ENCODE results near the gene GINS2. TPM values are rescaled to one million over a fixed set of nuclear protein-coding genes. Genes with fewer than 3 reads are reported as not detected.

Gene GINS2
- total RNA-seq, 2 experiments from 2014 or later: 59.9 to 62.9 TPM

GRCh38 chr16:85711982-85712587, 23.3 kb upstream of the GINS2 start:
- Mint-ChIP-seq H3K4me1 (ENCODE audit: low read depth) (peaks cover 9% of the 10 kb centered on the region), H3K36me3 (ENCODE audit: low read depth) (no peaks in the 10 kb centered on the region), H3K27ac (no peak overlapping the region), H3K9me3 (peaks cover 6% of the 10 kb centered on the region), H3K27me3 (no peaks in the 10 kb centered on the region), H3K4me3 (no peak overlapping the region)
- no peak for ATAC-seq
- intact Hi-C loops (cut with micrococcal nuclease): loop anchor here (10.0 kb wide), 1 partner anchor 317 kb away; no protein-coding TSS in a partner anchor
- ChIA-PET CTCF (interaction anchor here (1.0 kb wide), 1 partner anchor 296 kb away, joined by 3 read pairs; no protein-coding TSS in a partner anchor), POLR2A (no interaction called here)
- no peak for TF ChIP-seq CTCF (IDR thresholded peaks at IDR 0.05)
- no peak for DNase-seq

GRCh38 chr16:85710732-85711131, 22.0 kb upstream of the GINS2 start:
- intact Hi-C loops (cut with micrococcal nuclease): loop anchor here (10.0 kb wide), 1 partner anchor 316 kb away; no protein-coding TSS in a partner anchor
- no peaks in the 10 kb centered on the region for H3K27me3 Mint-ChIP-seq
- ATAC-seq (no peak), DNase-seq (no peak)
- TF ChIP-seq CTCF (IDR thresholded peaks at IDR 0.05): no peak
- H3K9me3 Mint-ChIP-seq: peaks cover 6% of the 10 kb centered on the region
- no peak overlapping the region for H3K4me3 Mint-ChIP-seq
- CTCF ChIA-PET: interaction anchor here (1.4 kb wide), 1 partner anchor 49 kb away, joined by 3 read pairs; no protein-coding TSS in a partner anchor
- peaks cover 5% of the 10 kb centered on the region for H3K4me1 Mint-ChIP-seq (ENCODE audit: low read depth)
- POLR2A ChIA-PET: no interaction called here
- H3K36me3 Mint-ChIP-seq (ENCODE audit: low read depth): no peaks in the 10 kb centered on the region
- H3K27ac Mint-ChIP-seq: no peak overlapping the region

- Mint-ChIP-seq H3K4me1 (ENCODE audit: low read depth) (no peaks in the 10 kb centered on the region), H3K27me3 (no peaks in the 10 kb centered on the region), H3K9me3 (peaks cover 6% of the 10 kb centered on the region), H3K27ac (no peak overlapping the region), H3K4me3 (no peak overlapping the region), H3K36me3 (ENCODE audit: low read depth) (no peaks in the 10 kb centered on the region)
- TF ChIP-seq CTCF (IDR thresholded peaks at IDR 0.05): no peak
- ATAC-seq (no peak), DNase-seq (no peak)
- CTCF ChIA-PET: interaction anchor here (1.0 to 2.1 kb wide), 3 partner anchors 7 to 51 kb away, joined by 3 to 10 read pairs (median 4); no protein-coding TSS in a partner anchor
- POLR2A ChIA-PET: no interaction called here
- intact Hi-C loops (cut with micrococcal nuclease): loop anchor here (10.0 kb wide), 1 partner anchor 315 kb away; no protein-coding TSS in a partner anchor
Measured at GRCh38 chr16:85709766-85710585, 21.2 kb upstream of the GINS2 start.

GRCh38 chr16:85708338-85708737, 19.6 kb upstream of the GINS2 start:
- intact Hi-C loops (cut with micrococcal nuclease): no loop called here
- ATAC-seq: no peak
- Mint-ChIP-seq H3K27ac (no peak overlapping the region), H3K4me1 (ENCODE audit: low read depth) (no peaks in the 10 kb centered on the region), H3K4me3 (no peak overlapping the region), H3K27me3 (no peaks in the 10 kb centered on the region), H3K9me3 (peaks cover 6% of the 10 kb centered on the region), H3K36me3 (ENCODE audit: low read depth) (no peaks in the 10 kb centered on the region)
- CTCF ChIA-PET: interaction anchor here (2.1 kb wide), 1 partner anchor 9 kb away, joined by 10 read pairs; no protein-coding TSS in a partner anchor
- POLR2A ChIA-PET: no interaction called here
- TF ChIP-seq CTCF (IDR thresholded peaks at IDR 0.05): no peak
- DNase-seq: no peak

Data from activated CD8-positive, alpha-beta T cell treated with anti-CD3 and anti-CD28 coated beads for 36 hours (primary cell).